Stimulated activated CD8-positive, alpha-beta memory T cell treated with anti-CD3 and anti-CD28 coated beads, Interleukin-12 subunit alpha, Interleukin-12 subunit beta, amount 100 ng/mL, for 24 hours (primary cell): ENCODE results near the gene GDPD5.

Experiments
- DNase-seq: peaks from one replicate; pipeline ENCODE4 v3.0.0-alpha.2; 2020; ENCODE audit errors: extremely low read depth

The GDPD5 gene

DNA sequence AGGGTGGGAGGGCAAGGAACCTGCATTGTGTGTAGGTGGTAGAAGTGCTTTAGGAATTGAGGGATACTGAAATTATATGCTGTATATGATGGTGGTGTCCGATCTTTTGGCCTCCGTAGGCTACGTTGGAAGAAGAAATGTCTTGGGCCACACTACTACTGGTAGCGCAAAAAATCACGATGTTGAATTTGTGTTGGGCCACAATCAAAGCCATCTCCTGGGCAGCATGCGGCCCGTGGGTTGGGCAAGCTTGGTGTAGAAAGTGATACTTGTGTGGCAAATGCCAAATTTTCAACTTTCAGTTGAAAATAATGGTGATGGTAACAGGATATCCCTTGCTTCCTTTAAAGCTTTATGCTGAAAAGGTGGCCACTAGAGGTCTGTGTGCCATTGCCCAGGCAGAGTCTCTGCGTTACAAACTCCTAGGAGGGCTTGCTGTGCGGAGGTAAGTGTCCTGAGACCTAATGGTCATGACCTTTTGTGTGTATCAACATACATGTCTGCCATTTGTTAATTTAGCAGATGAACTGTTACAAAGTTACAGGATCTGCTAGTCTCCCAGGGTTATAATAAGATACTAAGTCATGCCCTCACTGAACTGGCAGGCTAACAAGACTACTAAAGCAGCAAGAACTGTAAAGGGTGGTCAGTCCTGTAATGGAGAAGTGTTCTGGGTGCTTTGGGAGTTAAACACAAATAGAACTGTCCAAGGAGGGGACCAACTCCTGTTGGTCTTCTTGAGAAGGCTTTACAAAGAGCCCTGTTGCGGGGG lies 123.6 kb downstream of the GDPD5 start:
- DNase-seq, result no peak

DNA sequence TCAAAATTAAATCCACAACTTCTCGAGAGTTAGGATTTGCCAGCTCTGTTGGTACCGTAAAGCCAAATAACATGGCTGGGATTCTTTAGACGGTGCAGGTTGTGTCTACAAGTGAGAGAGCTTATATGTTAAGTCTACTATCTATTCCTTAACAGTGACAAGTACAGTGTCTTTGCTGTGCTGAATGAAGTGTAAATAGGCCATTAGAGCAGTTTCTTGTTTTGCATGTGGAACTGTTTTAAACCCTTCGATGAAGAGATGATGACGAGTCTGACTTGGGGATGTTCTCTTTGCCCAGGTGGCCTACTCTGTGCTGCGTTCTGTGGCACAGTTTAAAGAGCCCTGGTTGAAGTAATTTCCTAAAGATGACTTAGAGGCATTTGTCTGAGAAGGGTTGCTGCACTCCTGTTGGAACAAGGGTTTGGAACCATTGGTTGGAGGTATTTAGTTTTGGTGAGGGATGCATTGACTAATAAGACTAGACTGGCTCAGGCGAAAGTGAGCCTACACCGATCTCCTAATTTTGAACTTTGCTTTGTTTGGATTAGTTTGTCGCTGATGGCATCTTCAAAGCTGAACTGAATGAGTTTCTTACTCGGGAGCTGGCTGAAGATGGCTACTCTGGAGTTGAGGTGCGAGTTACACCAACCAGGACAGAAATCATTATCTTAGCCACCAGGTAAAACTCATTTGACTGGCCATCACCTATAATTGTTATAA lies 125.4 kb downstream of the GDPD5 start:
- no peak for DNase-seq

DNA sequence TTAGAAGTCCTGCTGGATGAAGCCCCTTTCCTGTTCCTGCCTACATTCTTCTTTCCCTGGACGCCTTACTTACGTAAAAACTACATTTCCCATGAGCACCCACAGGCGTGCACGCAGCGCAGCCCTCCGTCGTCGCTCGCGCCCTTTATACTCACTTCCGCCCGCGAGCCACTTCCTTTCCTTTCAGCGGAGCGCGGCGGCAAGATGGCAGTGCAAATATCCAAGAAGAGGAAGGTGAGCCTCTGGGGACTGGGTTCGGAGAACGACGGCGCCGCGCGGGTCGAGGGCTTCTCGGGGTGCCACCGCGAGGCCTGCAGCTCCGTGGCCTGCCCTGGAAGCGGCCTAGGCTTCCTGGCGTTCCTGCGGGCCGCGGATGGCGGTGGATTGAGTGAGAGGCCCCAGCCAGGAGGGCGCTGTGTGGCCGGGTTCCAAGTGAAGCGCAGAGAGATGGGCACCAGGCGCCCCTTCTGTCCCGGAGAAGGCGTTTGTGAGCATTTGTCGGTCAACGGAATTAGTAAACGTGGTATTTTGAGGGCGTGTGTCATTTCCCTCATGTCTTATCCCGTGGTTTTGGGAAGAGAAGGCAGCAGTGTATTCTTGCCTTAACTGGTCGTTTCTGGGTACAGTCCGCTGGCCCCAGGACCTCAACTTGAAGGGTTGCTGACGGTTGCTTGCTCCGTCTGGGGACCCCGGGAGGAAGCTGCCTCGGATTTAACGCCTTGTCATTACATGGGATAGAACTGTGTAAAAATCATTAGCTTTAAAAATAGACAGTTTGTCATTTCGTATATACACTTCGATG lies 126.2 kb downstream of the GDPD5 start, which contains the start of gene RPS3:
Gene RPS3 (plus strand): TSS at position 175 of the 802 bp plus-strand sequence. CDS start 30 bp downstream, at position 205.
- peak; percentile 64 for DNase-seq

DNA sequence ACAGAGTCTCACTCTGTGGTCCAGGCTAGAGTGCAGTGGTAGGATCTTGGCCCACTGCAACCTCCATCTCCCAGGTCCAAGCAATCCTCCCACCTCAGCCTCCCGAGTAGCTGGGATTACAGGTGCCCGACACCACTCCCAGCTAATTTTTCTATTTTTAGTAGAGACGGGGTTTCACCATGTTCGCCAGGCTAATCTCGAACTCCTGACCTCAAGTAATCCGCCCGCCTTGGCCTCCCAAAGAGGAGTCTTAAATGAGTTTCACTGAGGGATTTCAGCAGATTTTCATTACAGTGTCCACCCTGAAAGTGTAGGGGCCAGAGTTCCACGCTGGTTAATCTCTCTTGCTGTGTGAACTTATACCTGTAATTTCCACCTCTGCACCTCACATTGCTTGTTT lies 126.8 kb downstream of the GDPD5 start:
- no peak for DNase-seq

DNA sequence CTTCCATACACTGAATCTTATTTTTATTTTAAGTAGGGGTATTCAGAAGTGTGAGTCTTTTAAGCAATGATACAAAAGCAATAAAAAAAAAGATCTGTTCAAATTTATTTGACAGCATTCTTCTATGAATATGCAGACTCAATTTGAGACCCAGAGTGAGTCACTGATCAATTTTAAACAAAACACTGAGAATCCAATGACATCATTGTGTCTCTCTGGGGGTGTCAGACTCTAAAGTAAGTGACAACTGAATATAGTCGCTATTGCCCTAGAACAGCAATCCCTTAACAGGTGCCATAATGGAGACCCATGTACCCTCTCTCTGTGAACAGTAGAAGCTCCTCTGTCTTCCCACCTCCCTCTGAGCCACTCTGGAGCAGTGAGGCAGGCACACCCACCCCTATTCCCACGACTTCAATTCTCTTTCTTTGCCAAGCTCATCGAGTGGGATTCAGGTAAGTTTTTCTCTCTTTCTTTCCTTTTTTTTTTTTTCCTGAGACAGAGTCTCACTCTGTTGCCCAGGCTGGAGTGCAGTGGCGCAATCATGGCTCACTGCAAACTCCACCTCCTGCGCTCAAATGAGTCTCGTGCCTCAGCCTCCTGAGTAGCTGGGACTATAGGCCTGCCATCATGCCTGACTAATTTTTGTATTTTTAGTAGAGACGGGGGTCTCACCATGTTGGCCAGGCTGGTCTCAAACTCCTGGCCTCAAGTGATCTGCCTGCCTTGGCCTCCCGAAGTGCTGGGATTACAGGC lies 131.5 kb downstream of the GDPD5 start:
- DNase-seq, result no peak

DNA sequence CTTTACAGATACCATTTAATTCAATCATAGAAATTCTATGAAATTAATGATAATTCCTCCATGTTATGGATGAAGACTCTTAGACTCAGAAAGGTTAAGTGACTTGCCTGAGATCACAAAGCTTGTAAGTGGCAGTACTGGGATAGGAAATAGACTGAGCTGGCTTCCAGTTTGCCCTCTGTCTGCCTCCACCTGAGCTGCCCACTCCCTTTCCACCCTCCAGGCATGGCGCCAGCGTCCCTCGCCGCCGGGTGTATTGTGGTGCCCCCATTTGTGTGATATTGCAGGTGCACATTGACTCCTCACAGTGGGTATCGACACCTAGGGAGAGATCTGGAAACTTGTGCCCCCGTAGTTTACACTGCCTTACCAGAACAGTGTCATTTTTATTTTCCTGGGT lies 135.8 kb downstream of the GDPD5 start:
- DNase-seq, result no peak

DNA sequence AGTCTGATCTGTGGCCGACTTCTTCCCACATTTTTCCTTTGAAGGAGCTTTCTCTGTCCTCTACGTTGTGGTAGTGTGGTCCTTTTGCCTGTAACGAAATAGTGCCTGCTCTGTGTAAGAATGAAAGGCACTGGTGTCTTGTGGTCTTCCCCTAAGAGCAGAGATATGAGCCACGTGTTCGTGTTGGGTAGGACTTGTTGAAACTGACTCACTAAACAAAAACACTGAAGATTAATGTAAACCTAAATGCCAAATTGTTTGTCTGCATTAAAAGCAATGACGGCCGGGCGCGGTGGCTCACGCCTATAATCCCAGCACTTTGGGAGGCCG lies 136.5 kb downstream of the GDPD5 start:
- no peak for DNase-seq

DNA sequence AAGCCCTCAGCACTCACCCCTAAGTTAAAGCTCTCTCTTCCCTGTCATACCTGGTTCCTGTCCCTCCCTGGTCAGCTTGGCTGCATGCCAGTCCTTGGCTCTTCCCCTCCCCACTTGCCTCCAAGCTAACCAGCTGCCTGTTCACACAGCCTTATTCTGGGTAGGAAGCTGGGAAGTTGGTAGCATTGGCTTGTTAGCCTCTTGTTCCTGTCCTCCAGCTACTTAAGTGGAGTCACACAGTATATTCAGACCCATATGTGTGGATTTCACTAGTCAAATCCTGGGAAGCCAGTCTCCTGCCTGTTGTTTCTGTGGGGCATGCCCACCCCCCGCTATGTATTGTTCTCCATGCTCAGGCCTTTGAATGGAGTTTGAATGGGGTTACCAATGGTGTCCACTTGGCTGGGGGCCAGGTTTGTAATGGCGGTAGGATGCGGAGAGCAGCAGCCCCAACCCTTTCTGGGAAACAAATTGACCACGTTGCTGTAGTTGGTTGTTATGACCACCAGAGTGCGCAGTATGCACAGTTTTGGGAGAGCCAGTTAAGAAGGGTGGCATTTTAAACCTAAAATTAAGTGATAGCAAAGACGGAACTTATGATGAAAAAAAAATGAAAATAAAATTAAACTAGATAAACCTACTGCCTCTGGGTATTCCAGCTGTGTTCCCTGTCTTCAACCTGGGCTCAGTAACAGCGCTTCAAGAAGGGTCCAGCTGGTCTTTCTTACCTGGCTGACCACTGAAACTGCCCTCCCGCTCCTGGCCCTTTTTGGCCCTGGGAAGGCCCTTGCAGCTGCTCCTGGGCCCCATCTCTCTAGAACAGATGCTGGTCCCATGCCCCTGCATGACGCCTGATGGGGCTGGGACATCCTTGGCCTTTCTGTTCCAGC lies 137.1 kb downstream of the GDPD5 start:
- no peak for DNase-seq

DNA sequence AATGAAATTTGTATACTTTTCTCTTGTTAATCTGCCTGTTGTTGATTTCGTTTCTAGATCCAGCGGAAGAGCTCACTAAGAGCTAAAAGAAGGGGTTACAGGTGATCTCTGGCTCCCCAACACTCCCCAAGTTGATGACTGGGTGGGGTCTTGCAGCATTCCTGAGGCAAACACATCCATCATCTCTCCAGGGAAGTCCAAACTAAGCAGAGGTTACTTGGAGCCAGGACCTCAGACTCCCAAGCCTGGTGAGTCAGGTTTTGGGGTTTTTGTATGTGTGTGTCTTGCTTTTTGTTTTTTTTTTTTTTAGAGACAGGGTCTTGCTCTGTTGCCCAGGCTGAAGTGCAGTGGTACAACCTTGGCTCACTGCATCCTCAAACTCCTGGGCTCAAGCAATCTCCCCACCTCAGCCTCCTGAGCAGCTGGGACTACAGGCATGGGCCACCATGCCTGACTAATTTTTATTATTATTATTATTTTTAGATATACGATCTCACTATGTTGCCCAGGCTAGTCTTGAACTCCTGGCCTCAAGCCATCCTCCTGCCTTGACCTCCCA lies 137.9 kb downstream of the GDPD5 start:
- DNase-seq, result no peak

DNA sequence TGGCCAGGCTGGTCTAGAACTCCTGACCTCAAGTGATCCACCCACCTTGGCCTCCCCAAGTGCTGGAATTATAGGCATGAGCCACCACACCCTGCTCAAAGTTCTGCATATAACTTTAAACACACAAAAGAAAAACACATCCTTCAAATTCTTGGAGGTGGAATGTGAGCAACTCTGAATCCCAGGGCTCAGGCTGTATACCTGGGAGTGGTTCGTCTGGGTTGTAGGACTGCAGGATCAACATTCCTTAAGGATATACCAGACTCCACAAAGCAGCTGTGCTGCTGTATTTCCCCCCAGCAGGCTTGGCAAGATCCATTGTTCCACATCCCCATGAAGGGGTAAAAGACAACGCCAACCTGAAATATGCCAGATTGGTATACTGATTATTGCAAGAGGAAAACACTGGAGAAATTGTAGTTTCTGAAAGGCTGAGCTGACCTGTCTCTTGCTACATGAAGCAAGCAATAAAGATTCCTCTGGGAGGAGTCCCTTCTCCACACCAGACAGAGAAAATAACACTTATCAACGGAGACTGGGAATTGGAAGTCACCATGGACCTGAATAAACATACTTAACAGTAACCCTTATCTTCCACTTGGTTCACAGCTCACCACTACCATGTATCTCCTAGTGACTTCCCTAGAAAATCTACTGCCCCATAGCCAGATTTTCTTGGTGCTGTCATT lies 138.7 kb downstream of the GDPD5 start:
- no peak for DNase-seq
